ENCODE results near the gene KPNA6.

DNA sequence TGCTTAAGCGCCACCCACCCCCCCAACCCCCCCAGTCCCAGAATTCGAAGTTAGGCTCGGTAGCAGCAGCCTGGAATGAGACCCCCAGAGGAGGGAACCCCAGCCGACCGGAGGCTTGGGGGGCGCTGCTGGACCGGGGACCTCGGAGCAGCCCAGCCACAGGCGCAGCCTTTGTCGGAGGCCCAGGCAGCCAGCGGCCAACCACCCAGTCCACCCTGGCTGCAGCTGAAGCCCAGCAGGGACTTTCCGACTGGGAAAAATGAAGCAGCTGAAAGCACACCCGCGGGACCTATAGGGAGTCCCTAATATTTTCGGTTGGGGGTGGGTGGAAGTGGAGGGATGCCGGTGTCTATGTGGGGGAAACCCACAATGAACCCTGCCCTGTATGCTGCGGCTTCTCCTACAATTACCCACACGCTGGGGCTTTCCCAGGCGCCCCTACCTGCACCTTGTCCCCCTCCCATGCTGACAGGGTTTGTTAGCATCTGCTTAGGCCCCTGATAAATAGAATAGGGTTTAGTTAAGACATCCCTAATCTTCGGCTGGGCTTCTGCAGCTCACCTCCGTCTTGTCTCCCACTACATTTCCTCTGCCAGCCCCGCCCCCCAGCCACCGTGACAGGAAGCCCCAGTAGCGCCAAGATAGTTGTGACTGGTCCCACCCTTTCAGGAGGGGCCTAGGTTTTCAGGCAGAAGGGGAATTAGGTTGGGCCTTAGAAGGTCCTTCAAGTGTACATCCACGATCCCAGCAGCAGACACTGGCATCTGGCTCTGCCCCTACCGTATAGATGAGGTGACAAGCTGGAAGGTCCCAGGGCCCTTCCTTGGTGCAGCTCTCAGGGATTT is 93.4 kb downstream of the KPNA6 start:
- TF ChIP-seq POLR2AphosphoS5 (IDR thresholded peaks at IDR 0.05; ENCODE audit: low read depth, low read length) = no peak
- TF ChIP-seq TAF1 (IDR thresholded peaks at IDR 0.05; ENCODE audit: borderline replicate concordance, insufficient read depth, low read length) = no peak
- TF ChIP-seq REST (IDR thresholded peaks at IDR 0.05; ENCODE audit: insufficient read depth in 1 of 2, low read depth in 2 of 2, low read length in 2 of 2) = no peak
- TF ChIP-seq SIN3A (IDR thresholded peaks at IDR 0.05; ENCODE audit: borderline replicate concordance, insufficient read depth, low read length) = 0 out of 2 replicates have a peak, but pooled peaks have one; percentile 23
- TF ChIP-seq FOXP2 (optimal IDR thresholded peaks at IDR 0.05; ENCODE audit: borderline replicate concordance, extremely low read depth, extremely low read length, insufficient read depth) = no peak

All from PFSK-1 (cell line).